Cardiac muscle cell (in vitro differentiated cells and primary cell): ENCODE results near the gene TMEM229A. TPM values are rescaled to one million over a fixed set of nuclear protein-coding genes. Genes with fewer than 3 reads are reported as not detected.

Experiments used
- DNase-seq, 2 donors: peaks; one replicate each; pipeline versions ENCODE4 v3.0.0 to v3.0.0-alpha.2; 2010 to 2017; ENCODE audit warnings: low read depth in 1 of 2, low spot score in 1 of 2
- H3K27ac ChIP-seq: fragments of 200-600 bp; sonication (generic); 2 replicates; pipeline ENCODE4 v1.5.1; 2016
- H3K27me3 ChIP-seq: fragments of 200-600 bp; sonication (generic); 2 replicates; pipeline ENCODE4 v1.6.0; 2016; ENCODE audit warnings: control low read depth
- H3K36me3 ChIP-seq: fragments of 200-600 bp; sonication (generic); 2 replicates; pipeline ENCODE4 v1.5.1; 2016; ENCODE audit warnings: control low read depth
- H3K4me1 ChIP-seq: fragments of 200-600 bp; sonication (generic); 2 replicates; pipeline ENCODE4 v1.8.1; 2017; ENCODE audit warnings: low read depth, mild to moderate bottlenecking, mixed run types
- H3K4me3 ChIP-seq: fragments of 200-600 bp; sonication (generic); 2 replicates; pipeline ENCODE4 v1.5.1; 2016; ENCODE audit warnings: mild to moderate bottlenecking
- H3K9me3 ChIP-seq: fragments of 200-600 bp; sonication (generic); 2 replicates; pipeline ENCODE4 v1.5.1; 2017; ENCODE audit warnings: low read depth, mild to moderate bottlenecking, control low read depth
- CTCF ChIP-seq: IDR thresholded peaks from 2 replicates; pipeline ENCODE4 v1.5.1; 2012; ENCODE audit warnings: low read depth, mild to moderate bottlenecking, low read length
- polyA plus RNA-seq: library from polyadenylated mRNA; unstranded; fragments of >200 nt; fragmentation: Nextera tagmentation; extraction: Ambion mirVana; gene quantifications from 2 replicates; pipeline ENCODE4 v1.2.1, GENCODE V29; 2016
- total RNA-seq: library from RNA; depleted of rRNA; stranded (reverse); fragments of >200 nt; gene quantifications from 2 replicates; pipeline ENCODE4 v1.2.3, GENCODE V29; 2016

The TMEM229A gene
- total and polyA plus RNA-seq, 2 experiments from 2014 or later = 0.12 to 0.82 TPM

- Histone ChIP-seq H3K4me3 (no peak overlapping the region), H3K36me3 (no peaks in the 10 kb centered on the region), H3K27ac (no peak overlapping the region), H3K27me3 (no peaks in the 10 kb centered on the region), H3K9me3 (no peaks in the 10 kb centered on the region), H3K4me1 (no peaks in the 10 kb centered on the region)
- peak in 1 of 2 donors; percentile 89 for DNase-seq
- no peak for TF ChIP-seq CTCF
These were observed 39.9 kb upstream of the TMEM229A start for GRCh38 chr7:124072603-124073309.

- H3K4me1 ChIP-seq = no peaks in the 10 kb centered on the region
- H3K27ac ChIP-seq = no peak overlapping the region
- no peaks in the 10 kb centered on the region for H3K36me3 ChIP-seq
- no peaks in the 10 kb centered on the region for H3K9me3 ChIP-seq
- no peaks in the 10 kb centered on the region for H3K27me3 ChIP-seq
- no peak for TF ChIP-seq CTCF
- H3K4me3 ChIP-seq = no peak overlapping the region
- no peak for DNase-seq
These were observed 39.0 kb upstream of the TMEM229A start for GRCh38 chr7:124071843-124072242.

GRCh38 chr7:124062171-124062570, 29.3 kb upstream of the TMEM229A start:
- H3K4me1 ChIP-seq = no peaks in the 10 kb centered on the region
- no peaks in the 10 kb centered on the region for H3K36me3 ChIP-seq
- no peak overlapping the region for H3K4me3 ChIP-seq
- H3K27me3 ChIP-seq = no peaks in the 10 kb centered on the region
- no peaks in the 10 kb centered on the region for H3K9me3 ChIP-seq
- DNase-seq = no peak
- TF ChIP-seq CTCF = no peak
- H3K27ac ChIP-seq = no peak overlapping the region

GRCh38 chr7:124060528-124060927, 27.7 kb upstream of the TMEM229A start:
- no peak for DNase-seq
- Histone ChIP-seq H3K27me3 (no peaks in the 10 kb centered on the region), H3K27ac (no peak overlapping the region), H3K36me3 (no peaks in the 10 kb centered on the region), H3K4me3 (no peak overlapping the region), H3K4me1 (no peaks in the 10 kb centered on the region), H3K9me3 (no peaks in the 10 kb centered on the region)
- no peak for TF ChIP-seq CTCF

- H3K4me3 ChIP-seq = no peak overlapping the region
- no peak for DNase-seq
- H3K27me3 ChIP-seq = no peaks in the 10 kb centered on the region
These were observed 26.5 kb upstream of the TMEM229A start for GRCh38 chr7:124059375-124059774.

More at GRCh38 chr7:124059375-124059774, 26.5 kb upstream of the TMEM229A start:
- H3K4me1 ChIP-seq = no peaks in the 10 kb centered on the region
- no peaks in the 10 kb centered on the region for H3K9me3 ChIP-seq
- H3K27ac ChIP-seq = no peak overlapping the region
- TF ChIP-seq CTCF = no peak
- no peaks in the 10 kb centered on the region for H3K36me3 ChIP-seq
